ENCODE measurements around the gene CXXC5.

GRCh38 chr5:139653616-139654015 is 5.5 kb downstream of the CXXC5 start:
- TF ChIP-seq, protein P1, sequence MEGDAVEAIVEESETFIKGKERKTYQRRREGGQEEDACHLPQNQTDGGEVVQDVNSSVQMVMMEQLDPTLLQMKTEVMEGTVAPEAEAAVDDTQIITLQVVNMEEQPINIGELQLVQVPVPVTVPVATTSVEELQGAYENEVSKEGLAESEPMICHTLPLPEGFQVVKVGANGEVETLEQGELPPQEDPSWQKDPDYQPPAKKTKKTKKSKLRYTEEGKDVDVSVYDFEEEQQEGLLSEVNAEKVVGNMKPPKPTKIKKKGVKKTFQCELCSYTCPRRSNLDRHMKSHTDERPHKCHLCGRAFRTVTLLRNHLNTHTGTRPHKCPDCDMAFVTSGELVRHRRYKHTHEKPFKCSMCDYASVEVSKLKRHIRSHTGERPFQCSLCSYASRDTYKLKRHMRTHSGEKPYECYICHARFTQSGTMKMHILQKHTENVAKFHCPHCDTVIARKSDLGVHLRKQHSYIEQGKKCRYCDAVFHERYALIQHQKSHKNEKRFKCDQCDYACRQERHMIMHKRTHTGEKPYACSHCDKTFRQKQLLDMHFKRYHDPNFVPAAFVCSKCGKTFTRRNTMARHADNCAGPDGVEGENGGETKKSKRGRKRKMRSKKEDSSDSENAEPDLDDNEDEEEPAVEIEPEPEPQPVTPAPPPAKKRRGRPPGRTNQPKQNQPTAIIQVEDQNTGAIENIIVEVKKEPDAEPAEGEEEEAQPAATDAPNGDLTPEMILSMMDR (IDR thresholded peaks at IDR 0.05; ENCODE audit: poor library complexity): no peak
- no peak for TF ChIP-seq EZH2 (IDR thresholded peaks at IDR 0.05; ENCODE audit: borderline replicate concordance)
- TF ChIP-seq EZH2phosphoT487 (IDR thresholded peaks at IDR 0.05; ENCODE audit: low read depth, severe bottlenecking, unreplicated experiment): no peak
